ENCODE data around the gene PNPO.
"Not testable (repeated sequence)": the region's sequence is repeated elsewhere in the genome, so short reads cannot be mapped to it uniquely, and the experiment has no call there.

The PNPO gene

DNA sequence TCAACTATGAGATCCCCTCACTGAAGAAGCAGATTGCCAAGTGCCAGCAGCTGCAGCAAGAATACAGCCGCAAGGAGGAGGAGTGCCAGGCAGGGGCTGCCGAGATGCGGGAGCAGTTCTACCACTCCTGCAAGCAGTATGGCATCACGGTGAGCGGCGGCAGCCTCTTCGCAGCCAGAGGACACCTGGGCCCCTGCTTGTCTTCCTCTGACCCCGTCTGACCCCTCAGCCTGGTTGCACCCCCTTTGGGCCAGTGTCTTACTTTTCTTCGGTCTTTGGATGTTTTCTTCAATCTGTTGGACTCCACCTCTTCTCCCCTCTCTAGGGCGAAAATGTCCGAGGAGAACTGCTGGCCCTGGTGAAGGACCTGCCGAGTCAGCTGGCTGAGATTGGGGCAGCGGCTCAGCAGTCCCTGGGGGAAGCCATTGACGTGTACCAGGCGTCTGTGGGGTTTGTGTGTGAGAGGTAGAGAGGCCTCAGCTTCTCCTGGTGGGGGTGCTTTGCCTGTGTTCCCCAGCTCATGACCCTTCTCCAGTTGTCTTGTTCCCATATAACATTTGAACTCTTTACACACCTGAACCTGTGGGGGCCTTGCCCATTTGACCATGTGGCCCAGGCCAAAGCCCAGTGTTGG is 33.9 kb downstream of the PNPO start:
- no peak for DNase-seq (ENCODE audit: low spot score)

DNA sequence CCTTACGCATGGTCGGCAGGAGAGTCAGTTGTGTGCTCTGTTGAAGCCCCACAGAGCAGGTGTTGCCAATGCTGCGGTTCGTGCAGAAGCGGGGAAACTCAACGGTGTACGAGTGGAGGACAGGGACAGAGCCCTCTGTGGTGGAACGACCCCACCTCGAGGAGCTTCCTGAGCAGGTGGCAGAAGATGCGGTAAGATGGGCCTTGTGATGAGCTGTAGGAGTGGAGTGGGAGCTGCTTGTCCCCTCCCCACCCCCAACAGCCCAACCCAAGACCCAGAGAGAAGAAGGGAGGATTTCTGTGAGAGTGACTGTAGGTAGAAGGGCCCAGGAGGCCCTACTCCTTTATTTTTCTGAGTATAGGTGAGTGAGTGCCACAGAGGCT is 34.4 kb downstream of the PNPO start:
- DNase-seq (ENCODE audit: low spot score): no peak

DNA sequence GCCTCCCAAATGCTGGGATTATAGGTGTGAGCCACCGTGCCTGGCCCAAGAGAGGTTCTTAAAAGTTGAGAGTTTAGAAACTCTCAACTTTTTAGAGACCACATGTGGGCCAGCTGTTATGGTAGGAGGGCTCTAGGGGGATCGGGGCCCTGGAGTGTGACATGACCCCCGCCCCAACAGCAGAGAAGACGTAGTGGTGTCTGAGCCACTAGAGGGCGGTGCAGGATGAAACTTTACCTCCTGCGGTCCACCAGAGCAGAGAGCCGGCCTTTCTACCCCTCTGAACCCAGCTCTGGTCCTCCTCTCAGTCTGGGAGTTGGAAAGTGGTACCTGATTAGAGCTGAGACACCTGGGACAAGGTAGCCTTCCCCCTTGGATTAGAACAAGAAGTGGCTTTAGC is 37.0 kb downstream of the PNPO start:
- peak; percentile 66 for DNase-seq (ENCODE audit: low spot score)

DNA sequence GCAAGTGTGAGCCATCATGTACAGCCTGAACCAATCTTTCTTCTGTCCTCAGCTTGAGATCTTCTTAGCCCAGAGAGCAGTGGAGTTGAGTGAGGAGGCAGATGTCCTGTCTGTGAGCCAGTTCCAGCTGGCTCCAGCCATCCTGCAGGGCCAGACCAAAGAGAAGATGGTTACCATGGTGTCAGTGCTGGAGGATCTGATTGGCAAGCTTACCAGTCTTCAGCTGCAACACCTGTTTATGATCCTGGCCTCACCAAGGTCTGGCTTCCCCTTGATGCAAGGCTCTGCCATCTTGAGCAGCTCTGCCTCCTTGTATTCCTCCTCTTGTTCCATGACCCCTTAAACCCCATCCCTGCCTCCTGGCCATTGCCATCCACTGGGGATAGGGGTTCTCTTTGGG is 39.2 kb downstream of the PNPO start:
- no peak for DNase-seq (ENCODE audit: low spot score)

DNA sequence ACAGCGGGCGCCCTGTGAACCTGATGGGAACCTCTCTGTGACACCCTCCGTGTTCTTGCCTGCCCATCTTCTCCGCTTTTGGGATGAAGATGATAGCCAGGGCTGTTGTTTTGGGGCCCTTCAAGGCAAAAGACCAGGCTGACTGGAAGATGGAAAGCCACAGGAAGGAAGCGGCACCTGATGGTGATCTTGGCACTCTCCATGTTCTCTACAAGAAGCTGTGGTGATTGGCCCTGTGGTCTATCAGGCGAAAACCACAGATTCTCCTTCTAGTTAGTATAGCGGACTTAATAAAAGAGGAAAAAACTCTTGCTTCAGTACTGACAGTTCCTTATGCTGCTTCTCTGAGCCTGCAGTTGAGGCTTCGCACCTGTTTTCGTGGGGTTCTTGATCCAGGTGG is 40.1 kb downstream of the PNPO start:
- no peak for DNase-seq (ENCODE audit: low spot score)

DNA sequence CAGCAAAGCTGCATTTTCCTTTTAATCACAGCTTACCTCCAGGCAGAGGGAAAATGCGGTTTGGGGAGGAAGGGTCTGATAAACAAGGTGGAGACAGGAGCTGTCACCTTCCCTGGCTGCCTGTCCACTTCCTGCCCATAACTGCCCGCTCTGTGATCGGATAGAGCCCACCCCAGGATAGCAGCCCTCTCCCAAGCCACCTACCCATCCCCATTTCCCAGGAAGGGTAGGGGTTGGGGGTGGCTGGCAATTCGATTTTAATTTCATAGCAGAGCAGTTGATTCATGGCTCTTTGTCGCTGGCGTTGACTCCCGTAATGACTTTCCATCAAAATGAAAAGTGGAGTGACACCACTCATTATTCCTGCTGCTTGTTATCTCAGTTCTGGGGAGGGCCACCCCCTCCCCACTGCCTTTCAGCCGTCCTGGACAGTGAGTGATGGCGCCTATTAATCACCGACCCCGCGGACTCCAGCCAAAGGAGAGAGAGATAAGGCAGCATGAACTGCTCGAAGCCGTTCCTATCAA is 40.8 kb downstream of the PNPO start:
- no peak for DNase-seq (ENCODE audit: low spot score)

DNA sequence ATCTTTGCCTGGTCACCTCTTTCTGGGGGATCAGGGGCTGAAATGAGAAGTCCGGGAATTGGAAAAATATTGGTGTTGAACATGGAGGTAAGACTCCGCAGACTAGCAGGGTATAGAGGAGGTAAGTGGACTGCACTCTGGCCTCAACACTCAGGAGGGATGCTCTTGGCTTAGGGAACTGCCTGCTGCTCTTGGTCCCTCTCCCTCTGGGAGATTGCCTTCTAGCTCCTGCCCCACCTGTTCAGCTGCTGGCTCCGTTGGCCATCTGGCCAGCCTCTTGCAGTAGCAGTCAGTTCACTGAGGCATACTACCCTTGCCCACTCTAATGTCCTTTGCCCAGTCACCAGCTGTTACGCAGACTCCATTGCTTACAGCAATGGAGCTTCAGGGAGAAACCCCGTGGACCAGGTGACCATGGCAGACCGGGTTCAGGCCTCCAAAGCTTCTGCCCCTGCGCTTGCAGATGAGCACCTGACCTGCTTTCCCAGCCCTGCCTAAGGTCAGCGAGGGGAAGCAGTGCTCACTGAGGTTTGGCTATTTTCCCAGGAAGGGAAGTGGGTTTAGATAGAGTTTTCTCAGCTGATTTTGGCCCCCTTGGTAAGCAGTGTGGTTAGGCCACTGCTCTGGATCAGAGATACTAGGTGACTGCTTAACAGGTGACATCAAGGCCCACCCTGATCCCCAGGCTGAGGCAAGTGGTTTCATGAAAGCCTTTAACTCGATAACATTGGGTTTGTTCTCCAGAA is 41.4 kb downstream of the PNPO start:
- DNase-seq (ENCODE audit: low spot score): no peak

DNA sequence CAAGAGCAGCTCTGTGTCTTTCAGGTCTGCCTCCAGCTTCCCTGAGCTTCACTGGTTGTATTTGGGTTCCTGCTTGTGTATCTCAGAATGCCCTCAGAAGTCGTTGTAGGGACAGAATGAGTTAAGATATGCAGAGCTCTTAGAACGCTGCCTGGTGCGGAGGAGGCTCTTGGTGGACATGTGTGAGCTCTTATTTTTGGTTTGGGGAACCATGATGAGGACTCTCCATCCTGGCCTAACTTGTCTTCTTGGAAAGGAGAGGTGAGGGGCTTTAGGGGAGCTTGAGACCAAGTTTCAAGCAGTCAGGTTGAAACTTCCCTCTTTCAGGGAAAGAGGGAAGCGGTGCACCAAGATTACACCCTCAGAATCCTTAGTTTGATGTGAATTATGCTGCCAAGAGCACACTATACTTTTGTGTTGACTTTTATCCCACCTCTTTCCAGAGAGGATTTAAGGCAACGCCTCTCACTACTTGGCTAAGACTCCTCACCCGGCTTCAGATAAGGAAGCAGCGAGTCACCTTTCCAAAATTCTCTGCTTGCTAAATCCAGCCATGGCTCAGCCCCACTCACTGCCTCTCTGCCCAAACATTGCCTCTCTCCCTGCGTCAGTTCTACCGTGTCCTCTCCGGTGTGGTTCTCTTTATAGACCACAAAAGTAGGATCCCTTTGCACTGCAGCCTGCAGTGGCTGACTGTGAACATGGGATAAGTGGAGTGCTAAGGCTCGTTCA is 42.3 kb downstream of the PNPO start:
- no peak for DNase-seq (ENCODE audit: low spot score)

DNA sequence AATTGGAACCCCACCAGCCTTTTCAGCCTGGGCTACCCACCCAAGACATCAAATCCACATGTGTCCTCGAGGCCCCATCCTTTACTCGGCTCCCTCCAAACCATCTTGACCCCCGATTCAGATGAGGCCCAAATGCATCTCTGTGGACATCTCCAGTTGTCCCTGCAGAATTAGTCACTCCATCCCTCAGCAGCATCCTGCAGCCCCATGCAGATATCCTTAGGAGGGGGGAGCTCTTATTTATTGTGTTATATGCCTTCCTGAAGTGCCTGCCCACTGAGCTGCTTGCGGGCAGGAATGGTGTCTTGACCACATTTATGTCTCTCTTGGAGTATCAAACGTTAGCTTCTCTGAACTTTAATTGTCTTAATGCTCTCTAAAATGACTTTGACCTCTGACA is 45.1 kb downstream of the PNPO start:
- no peak for DNase-seq (ENCODE audit: low spot score)

DNA sequence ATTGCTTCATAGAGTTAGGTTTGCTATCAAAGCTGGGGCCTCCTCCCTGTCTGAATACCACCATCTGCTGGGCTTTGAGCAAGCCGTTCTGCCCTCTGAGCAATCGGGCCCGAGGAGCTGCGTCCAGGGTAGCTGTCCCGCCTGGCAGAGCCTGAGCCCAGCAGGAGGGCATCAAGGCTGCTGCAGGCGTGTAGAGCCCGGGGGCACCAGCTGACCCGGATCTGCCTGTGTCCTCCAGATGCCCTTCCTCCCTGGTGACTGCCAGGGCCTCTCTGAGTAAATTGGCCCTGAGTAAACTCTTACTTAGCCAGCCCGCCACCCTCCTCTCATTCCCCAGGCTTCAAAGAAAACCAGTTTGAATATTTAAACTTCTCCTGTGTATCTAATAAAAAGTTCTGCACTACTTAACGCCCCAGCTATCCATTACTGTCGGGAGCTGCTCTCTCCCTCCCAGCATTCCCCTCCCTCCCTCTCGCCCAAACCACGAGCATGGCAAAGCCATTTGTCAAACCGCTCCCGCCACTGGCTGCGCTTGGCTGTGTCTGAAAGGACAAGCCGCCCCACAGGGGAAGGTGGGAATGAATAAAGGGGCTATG is 46.0 kb downstream of the PNPO start:
- no peak for DNase-seq (ENCODE audit: low spot score)

DNA sequence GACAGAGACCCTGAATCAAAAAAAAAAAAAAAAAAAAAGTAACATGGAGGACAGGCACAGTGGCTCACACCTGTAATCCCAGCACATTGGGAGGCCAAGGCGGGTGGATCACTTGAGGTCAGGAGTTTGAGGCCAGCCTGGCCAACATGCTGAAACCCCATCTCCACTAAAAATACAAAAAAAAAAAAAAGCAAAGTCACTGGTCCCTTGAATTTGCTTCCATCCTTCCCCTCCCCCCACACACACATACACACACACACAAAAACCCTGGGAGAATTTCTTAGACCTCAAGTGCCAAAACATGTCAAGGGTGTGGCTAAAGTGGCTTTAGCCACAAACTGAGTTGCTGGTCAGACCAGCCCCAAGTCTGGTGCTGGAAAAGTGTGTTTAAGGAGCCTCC is 47.1 kb downstream of the PNPO start:
- DNase-seq (ENCODE audit: low spot score): not testable (repeated sequence)

DNA sequence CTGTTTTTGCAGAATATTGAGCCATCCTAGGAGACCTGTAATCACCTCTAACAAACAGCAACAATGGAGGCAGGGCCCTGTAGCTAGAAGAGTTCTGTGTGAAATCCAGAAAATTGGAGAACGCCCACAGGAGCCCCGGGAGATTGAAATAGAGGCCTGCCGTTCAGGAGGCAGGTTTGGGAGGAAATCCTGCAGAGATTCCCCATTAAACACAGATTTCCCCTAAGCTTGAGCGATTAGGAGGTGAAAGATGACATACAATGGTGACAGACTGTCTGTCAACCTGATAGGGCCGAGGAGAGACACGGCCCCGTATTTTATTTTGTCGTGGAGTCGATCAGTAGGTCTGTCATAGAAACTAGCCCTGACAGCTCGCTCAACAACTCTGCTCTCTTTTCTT is 47.8 kb downstream of the PNPO start:
- DNase-seq (ENCODE audit: low spot score): peak; percentile 38

DNA sequence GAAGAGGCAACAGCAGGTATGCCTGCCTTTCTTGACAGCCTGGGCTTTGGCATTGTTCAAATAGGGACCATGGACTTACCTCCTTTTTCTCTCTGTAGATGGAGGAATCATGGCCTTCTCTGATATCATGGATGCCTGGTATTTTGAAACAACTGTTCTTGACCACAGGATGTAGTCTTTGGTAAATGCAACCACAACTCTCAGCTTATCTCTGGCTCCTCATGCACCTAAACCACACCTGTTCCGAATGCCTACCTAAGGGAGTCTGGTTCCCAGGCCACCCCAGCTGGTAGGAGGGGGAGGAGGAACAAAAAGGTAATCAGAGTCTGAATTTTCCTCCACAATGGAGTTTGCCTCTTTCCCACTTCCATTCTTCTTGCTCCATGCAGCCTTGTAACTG is 48.3 kb downstream of the PNPO start:
- no peak for DNase-seq (ENCODE audit: low spot score)

DNA sequence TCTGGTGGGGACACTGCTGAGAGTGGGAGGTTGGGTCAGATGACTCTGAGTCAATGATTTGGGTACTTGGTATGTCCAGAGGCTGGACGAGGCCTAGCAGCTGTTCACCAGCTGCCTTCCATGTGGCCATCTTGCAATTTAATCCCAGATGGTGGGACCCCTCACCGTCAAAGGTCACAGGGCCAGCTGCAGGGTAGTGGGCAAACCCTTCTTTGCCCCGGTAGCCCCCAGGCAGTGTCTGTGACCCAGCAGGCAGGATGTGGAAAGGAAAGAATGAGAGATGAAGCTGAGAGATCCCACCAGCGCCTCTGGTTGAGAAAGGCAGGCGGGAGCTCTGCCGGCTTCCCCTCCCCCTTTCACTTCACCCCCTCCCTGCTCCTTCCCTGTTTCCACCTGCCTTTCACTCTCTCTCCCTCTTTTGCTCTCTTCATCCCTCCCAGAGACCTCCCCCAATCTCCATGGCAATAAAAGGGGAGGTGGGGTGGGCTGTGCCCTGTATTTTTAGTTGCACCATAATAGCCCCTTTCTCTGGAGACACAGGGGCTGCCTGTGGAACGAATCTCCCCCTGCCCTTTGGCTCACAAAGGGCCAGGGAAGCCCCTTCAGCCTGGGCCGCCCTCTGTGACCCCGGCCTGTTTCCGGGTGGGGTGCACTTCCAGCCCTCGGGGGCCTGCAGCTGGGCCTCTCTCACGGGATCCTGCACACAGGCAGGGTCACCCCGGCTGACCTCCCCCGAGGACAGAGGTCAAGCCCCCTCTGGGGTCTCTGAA is 49.8 kb downstream of the PNPO start:
- peak; percentile 69 for DNase-seq (ENCODE audit: low spot score)

DNA sequence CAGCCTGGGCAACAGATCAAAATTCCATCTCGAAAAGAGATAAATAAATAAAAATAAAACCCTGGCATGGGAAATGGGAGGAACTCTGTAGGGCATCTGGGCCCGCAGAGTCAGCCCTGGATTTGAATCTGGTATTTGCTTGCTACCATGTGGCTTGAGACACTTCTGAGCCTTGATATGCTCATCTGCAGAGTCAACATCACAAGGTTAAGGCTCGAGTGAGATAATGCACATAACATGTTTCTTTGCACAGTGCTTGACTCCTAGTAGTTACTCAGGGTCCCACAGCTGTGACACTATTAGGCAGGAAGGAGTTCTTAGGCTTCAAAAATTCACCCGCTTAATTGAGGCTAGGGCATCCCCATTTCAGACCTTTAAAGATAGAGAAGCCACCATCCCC is 50.8 kb downstream of the PNPO start:
- no peak for DNase-seq (ENCODE audit: low spot score)

DNA sequence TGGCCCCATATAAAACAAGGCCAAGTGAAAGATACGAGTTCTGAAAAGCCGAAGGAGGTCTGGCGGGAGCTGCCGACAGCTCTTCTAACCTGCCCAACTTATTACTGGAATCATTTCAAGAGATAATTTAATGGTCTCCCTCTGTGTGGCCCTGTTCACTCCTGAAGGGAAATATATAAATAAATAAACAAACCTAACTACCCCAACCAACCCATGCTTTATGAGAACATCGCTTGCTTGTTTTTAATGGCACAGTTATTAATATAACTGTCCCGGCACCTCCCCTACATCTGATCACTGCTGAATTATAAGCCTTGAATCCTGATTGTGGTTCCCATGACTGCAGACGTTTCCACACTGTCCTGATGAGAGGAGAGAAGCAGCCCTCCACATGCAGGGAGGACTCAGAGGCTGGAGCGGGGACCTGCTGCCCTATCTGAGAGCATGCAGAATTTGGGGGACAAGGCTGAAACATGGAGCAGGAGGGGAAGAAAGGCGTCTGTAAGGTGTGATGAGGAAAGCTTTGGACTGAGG is 51.7 kb downstream of the PNPO start:
- no peak for DNase-seq (ENCODE audit: low spot score)

DNA sequence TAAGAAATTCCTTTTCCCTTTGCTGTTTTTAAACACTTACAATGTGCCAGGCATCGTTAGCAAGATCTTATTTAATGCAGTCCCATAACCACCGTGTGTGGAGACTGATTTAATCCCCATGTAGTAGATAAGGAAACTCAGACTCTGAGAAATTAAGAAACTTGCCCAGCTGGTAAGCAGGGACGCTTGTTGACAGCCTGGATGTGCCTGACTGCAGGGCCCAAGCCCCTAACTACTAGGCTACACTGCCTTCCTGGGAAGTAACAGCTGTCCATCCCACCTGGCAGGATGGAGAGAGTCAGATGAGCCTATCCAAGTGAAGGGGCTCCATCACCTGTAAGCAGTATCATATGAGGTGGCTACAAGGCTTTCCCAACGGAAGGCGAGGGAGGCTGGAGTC is 52.6 kb downstream of the PNPO start:
- no peak for DNase-seq (ENCODE audit: low spot score)

DNA sequence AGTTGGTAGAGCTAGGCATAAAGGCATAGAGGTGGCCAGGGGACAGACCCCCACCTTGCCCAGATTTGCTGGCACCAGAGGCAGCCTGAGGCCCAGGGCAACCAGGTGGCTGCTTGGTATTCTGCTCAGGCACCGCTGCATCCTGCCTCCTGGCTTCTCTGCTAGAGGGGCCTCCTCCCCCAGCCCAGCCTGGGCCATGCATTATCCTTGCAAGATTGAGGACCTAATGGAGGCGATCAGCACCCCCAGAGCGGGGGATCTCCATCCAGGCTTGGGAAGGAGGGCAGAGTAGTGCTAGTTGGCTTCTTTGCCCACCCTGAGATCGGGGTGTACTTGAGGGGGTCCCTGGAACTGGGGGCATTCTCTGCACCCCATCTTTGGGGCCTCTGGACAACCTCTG is 53.4 kb downstream of the PNPO start:
- DNase-seq (ENCODE audit: low spot score): no peak

DNA sequence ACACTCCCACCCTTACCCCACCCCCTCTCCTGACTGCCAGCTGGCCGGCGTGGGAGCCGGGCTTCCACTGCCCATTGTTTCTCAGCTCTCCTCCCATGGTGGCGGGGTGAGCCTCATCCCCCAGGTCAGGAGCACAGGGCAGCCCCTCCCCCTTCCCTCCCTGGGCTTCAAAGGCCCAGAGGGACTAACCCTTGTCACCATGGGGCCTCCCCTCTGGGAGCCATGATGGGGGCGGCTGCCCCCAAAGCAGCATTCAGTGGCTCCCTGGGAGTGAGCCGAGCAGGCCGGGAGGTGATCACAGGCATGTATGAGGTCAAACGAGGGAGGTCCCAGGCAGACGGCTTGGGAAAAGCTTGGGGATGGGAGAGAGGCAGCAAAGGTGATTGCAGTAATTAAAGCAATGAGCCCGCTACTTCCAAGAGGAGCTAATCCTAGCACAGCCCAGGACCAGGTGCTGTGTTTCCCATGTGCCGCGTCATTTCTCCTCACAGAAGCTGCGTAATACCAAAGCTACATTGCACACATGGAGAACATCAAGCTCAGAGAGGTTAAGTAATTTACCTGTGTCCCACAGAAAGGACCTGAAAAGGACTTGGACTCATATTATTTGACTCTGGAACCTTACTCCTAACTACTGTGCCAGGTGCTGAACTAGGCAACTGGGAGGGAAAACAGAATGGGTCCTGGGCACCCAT is 54.0 kb downstream of the PNPO start:
- peak; percentile 83 for DNase-seq (ENCODE audit: low spot score)

DNA sequence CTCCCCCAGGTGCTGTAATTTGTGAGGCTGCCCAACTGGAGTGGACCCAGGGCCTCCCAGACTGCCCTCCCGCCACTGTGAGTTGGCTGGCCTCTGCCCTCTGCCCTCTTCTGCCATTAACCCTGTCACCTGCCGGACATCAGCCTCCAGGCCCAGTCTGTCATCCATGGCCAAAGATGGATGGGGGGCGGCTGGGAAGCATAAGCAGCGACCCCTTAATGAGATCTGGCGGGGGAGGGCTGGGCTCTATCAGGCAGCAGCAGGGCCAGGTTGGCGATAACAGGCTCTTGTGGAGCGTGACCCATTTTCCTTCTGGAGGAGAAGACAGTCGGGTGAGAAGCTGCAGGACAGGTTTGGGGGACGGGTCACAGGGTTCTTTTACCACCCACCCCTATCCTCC is 54.8 kb downstream of the PNPO start:
- DNase-seq (ENCODE audit: low spot score): no peak

DNA sequence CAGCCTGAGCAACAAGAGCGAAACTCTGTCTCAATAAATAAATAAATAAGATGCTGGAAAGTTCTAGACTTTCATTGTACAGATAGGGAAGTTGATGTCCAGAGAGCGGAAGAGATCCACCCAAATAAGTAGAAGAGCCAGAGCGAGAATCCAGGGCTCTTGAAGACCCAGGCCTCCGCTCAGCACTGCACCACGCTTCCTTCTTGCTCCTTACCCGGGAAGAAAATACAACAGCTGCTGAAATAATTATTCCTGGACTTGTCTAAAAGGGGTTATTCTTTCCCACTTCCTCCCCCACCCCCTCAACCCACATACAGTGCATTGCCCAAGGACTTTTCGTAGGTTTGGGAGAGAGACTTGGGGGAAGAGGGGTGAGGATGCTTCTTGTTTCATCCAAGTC is 56.2 kb downstream of the PNPO start:
- no peak for DNase-seq (ENCODE audit: low spot score)
